NCI-H1930 (cell line): ENCODE data around the gene ILDR1.
"Not testable (repeated sequence)": the region's sequence is repeated elsewhere in the genome, so short reads cannot be mapped to it uniquely, and the experiment has no call there.

Experiments
- DNase-seq, 2 experiments: peaks; one replicate each; lab custom pipeline; 2025; lab: John Stamatoyannopoulos, UW

ILDR1 gene

GRCh38 chr3:122021811-122022401 is at the start of gene ILDR1:
TSS of gene ILDR1 (minus strand) at chr3:122022247. CDS start at chr3:122022077, 170 bp downstream.
- peak; percentile 40 to 43 for DNase-seq

DNA sequence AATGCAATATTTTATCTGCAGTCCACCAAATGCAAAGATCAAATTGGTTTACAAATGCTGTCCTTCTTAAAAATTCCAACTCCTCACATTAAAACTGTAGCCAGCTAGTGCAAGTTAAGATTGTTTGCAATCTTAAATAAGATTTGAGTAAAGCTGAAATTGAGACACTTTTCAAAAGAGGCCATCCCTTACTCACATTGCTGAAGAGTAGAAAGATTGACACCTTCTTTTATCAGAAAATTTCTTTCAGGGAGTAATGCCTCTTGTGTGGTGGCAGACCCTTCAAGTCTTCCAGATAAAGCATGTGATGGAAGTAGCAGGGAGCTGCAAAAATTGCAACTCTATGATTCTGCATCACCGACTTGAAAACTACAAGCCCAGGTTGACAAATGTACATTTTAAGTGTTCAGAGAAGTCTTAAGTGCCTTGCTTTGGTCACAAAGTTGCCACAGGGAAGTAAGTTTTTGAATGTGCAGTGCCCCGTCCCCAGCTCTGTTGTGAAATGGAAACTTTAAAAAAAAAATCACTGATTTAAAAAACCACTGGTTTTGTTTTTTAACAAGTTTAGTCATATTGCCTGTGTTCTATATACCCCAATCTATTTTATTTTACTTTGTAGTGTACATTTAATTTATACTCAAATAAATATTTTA is 45.7 kb upstream of the ILDR1 start:
- no peak for DNase-seq

DNA sequence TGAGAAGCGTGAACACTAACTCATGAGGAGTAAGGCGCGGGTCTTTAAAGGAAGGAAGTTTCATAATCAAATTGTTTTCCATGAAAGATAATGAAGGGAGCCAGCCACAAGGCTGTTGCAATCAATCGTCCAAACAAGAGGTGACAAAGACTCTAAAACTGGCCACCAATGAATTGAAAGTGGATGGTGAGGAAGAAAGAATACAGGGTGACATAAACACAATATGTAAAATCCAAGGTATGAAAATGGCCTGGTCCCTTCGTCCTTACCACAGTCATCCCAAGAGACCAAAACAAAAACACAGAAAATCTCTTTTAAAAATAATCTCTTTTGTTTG is 45.1 kb upstream of the ILDR1 start:
- no peak for DNase-seq

DNA sequence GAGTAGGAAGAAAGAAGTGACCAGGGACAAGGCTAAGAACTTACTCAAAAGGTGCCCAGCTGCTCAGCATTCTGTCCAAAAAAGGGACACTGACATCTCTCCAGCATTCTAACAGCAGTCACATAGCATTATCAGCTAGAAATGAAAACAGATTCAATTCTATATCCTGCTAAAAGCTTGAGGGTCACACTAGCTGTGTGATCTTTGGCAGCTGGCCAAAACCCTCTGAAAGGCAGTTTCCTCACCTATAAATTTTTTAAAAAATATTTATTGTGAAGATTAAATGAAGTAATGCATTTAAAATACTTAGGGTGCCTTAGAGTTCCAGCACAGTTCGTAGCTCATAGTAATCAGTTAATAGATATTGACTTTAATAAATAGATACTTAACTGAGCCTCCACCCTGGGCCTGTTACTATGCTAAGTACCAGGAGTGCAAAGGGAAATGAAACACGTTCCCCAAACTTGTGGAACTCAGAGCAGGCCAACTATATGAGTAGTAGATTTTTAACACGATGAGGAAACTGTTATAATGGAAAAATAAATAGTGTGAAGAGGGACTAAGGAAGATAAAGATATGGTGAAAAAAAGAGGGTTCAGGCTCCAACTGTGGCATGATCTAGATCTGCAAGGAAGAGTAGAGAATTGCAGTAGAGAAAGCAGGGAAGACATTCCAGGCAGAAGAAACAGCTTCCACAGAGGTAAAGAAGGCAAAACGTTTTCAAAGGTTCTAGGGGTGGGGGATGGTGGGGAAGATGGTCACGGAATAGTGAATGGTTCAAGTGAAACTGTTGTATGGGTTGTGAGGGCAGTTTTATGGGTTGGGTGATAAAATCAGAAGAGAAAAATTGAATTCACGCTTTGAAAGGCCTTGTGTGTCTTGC is 44.5 kb upstream of the ILDR1 start:
- no peak for DNase-seq

GRCh38 chr3:122064326-122064725 is 42.3 kb upstream of the ILDR1 start:
- DNase-seq: no peak

- no peak for DNase-seq
Measured at GRCh38 chr3:122063908-122064307, 41.9 kb upstream of the ILDR1 start.

DNA sequence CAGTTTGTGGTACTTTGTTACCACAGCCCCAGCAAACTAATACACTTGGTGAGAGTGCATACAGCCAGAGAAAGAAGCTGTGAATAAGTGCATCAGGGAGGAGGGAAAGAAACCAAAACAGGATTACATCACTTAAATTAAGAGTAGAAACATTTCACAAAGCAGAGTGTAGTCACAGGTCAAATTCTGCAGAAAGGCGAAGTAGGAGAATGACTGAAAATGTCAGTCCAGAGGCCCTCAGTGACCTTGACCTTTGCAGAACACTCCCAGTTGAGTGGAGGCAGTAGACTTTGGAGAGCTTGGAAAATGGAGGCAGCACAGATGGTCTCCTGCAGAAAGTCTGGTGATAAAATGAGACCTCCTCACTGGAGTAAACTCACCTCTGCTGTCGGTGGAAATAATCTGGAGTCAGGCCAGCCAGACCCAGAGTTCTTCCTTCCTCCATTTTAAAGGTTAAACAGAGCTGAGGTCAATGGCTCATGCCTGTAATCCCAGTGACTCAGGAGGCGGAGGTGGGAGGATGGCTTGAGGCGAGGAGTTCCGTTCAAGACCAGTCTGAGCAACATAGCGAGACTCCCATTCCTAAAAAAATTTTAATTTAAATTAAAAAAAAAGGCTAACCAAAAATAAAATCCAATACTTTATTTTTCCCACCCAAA is 38.1 kb upstream of the ILDR1 start:
- DNase-seq: no peak

- DNase-seq: no peak
Measured at GRCh38 chr3:122058294-122058693, 36.2 kb upstream of the ILDR1 start.

DNA sequence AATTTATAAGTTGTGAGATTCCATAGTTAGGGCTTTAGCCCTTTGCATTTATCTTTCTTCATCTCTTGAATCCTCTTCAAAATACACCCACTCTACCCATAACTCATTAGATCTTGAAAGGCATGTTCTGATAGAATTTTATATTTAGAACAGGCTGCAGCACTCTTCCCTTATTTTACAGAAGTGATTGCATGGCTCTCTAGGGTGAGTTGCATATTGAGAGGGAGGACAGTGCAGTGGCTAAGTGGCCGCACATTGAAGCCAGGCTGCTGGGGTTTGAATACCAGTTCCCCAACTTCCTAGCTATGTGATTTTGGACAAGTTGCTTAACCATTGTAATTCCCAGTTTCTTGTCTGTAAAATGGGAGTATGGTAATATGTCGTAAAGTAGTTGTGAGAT is 35.6 kb upstream of the ILDR1 start:
- no peak for DNase-seq

- DNase-seq: no peak
Measured at GRCh38 chr3:122055215-122055614, 33.2 kb upstream of the ILDR1 start, which contains the start of gene CD86. TSS of gene CD86 (plus strand) at chr3:122055362. CDS start at chr3:122055490, 128 bp downstream.

DNA sequence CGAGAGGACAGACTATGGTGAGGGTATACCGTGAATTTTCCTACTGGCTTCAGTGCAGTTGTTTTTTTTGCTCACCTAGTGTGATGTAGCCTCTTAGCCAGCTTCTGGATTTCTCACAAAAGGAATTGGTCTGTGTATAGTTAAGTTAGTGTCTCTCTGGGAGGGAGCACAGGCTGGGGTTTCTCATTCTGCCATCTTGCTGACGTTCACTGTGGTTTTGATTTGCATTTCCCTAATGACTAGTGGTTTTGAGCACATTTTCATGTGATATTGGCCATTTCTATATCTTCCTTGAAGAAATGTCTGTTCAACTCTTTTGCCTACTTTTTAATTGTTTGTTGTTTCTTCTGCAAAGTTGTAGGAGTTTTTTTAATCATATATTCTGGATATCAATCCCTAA is 30.9 kb upstream of the ILDR1 start:
- DNase-seq: no peak

GRCh38 chr3:122047773-122048172 is 25.7 kb upstream of the ILDR1 start:
- DNase-seq: not testable (repeated sequence)

DNA sequence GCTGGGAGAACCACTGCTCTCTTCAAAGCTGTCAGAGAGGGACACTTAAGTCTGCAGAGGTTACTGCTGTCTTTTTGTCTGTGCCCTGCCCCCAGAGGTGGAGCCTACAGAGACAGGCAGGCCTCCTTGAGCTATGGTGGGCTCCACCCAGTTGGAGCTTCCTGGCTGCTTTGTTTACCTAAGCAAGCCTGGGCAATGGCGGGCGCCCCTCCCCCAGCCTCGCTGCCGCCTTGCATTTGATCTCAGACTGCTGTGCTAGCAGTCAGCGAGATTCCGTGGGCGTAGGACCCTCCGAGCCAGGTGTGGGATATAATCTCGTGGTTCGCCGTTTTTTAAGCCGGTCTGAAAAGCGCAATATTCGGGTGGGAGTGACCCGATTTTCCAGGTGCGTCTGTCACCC is 25.2 kb upstream of the ILDR1 start:
- not testable (repeated sequence) for DNase-seq

- DNase-seq: no peak
Measured at GRCh38 chr3:122033023-122033422, 11.0 kb upstream of the ILDR1 start.

DNA sequence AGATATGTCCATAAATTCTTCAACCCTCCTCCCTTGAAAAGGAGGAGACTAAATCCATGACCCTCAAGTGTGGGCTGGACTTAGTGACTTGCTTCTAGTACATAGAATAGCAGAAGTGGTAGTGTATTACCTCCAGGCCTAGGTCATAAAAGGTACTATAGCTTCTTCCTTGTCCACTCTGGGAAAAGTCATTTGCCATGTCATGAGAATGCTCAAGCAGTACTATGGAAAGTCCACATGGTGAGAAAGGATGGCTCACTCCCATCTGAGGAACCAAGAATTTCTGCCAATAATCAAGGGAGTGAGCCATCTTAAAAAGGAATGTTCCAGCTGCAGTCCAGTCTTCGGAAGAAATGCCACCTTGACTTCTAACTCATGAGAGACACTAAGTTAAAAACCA is 10.5 kb upstream of the ILDR1 start:
- DNase-seq: no peak

DNA sequence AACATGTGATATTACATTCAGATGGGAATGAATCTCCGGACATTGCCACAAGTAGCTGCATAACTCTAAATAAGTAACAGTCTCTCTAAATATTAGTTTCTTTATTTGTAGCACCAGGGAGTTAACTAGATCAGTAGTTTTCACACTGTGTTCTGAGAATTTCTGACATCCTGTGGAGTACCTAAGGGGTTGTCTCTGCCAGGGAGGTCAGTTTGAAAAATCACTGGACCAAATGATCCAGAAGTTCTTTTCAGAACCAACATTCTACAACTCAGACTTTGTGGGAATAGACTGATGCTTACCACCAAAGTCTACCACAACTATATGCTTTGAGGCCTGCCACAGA is 9.0 kb upstream of the ILDR1 start:
- no peak for DNase-seq

- DNase-seq: no peak
Measured at GRCh38 chr3:122030381-122031122, 8.5 kb upstream of the ILDR1 start.

GRCh38 chr3:122025296-122025695 is 3.2 kb upstream of the ILDR1 start:
- DNase-seq: no peak

DNA sequence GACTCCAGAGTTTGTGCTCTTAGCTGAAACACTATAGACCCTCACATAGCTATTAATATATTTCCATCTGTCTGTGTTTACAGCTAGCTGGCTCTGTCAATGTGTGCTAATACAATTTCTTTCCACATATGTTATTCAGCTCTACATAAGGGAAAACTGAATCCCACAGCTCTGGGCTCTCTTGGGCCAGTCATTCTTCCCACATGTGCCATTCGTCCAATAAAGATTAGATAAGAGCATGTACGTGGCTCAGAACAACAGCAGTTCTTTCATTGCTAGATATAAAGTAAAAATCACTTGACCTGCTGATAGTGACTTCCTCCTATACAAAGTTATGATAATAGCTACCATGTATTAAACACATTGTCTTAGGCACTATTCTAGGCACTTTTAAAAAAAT is 2.8 kb upstream of the ILDR1 start:
- DNase-seq: no peak

DNA sequence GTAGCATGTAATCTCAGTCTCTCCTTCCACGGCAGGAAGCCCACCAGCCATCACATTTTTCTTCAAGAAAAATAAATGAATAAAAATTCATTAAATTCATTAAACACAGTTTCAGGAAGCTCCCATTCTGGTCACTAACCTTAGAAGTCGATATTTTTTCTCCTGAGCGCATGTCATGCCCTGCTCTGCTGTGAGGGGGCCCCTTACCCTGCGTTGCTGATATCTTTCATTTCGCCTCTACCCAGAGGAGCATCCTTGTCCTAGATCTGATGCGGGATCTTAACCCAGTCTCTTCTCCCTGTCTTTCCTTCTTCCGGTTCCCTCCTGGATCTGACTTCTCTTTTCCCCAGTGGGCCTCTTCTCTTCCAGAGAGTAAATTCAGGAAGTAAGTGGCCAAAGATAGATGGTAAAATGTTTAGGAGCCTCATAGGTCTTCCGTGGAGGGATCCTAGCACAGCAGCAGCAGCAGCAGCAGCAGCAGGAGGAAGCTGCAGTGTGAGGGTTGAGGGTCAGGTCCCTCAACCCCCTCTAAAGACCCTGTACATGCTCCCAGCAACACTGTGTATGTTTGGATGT is 1.4 kb upstream of the ILDR1 start:
- no peak for DNase-seq

DNA sequence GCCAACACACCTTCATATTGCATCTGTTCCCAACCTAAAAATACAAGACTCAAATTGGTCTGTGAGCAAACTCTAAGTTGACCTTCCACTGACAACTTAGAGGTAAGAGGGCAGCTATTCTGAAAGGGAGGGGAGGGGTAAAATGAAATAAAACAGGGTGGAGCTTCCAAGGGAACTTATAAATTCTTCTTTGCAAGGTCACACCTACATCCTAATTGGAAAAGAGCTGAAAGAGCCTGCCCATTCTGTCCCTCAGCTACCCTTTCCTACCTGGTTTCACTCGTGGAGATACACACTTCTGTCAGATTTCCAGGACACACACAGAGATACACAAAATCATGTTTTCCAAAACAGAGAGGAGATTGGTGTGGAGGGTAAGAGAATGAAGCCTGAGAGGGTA is 1.0 kb downstream of the ILDR1 start:
- DNase-seq: no peak

DNA sequence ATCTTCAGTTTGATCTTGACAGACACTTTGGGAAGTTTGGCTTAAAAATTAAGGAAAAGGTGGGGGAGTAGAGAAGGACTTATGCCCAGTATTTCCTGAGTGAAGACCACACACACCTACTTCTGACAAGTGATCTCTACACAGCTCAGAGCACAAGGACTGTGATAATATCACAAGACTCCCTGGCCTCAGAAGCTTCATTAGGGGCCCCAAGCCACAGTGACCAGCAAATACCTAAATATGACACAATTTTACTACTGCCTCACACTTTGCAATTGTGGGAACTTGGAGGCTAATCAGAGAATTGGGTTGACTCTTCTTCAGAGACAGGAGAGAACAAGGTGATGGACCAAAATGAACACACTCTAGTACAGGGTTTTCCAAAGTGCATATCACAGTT is 2.6 kb downstream of the ILDR1 start:
- DNase-seq: no peak
